Activated CD4-positive, CD25-positive, alpha-beta regulatory T cell treated with anti-CD3 and anti-CD28 coated beads, Interleukin-2, amount 50 U/mL, for 16 hours (primary cell): ENCODE data around the gene HECTD4.
"Not testable (repeated sequence)": the region's sequence is repeated elsewhere in the genome, so short reads cannot be mapped to it uniquely, and the experiment has no call there.

Experiments used
- DNase-seq: peaks from one replicate; pipeline ENCODE4 v3.0.0-alpha.2; 2020; ENCODE audit warnings: low read depth, low spot score

Gene HECTD4

DNA sequence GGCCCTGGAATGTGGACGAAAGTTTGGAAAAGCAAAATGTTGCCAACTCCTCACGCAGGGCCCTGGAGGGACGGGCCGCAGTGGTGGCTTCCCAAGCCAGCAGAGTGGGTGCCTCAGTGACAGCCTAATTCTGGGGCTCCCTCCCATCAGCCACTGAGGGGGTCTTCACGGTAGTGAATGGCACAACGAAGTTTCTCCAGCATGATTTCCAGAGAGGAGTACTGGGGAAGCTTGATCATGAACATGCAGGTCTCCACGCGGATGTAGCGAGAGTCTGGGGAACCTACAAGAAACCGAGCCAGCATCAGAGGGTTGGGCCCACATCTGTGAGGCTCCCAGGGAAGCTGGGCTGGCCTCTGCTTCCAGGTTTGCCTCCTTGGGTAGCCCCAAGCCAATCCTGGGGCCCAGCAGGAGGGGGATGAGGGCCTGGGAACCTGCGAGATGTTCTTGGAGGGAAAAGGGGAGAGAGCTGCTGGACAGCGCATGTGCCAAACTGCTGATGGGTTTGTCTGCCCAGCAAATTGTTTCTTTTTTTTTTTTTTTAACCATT lies 219.9 kb downstream of the HECTD4 start:
- DNase-seq = no peak

- DNase-seq = no peak
Measured at GRCh38 chr12:112161711-112162110, 220.5 kb downstream of the HECTD4 start.

DNA sequence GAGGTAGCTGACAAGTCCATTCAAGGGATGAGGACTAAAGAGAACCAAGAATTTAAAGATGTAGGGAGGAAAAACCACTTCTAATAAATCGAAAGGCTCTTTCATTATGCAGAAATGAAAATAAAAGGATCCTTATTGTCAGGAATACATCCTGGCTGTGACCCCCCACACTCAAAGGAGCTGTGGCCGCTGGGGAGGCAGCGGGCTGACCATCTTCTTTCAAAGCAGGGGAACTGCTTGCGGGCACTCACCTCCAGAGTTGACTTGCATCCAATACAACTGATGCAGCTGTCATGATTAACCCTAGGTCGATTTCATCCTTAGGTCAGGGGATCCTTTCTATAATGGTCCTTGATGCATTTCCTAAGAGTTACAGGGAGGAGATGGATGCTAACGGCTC lies 221.6 kb downstream of the HECTD4 start:
- DNase-seq = no peak

DNA sequence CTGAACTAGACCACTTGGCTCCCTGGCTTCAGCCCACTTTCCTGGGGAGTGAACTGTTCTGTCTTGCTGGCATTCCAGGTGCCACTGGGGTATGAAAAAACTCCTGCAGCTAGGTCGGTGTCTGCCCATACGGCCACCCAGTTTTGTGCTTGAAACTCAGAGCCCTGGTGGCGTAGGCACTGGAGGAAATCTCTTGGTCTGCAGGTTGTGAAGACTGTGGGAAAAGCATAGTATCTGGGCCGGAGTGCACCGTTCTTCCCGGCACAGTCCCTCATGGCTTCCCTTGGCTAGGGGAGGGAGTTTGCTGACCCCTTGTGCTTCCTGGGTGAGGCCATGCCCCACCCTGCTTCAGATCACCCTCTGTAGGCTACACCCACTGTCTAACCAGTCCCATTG lies 223.1 kb downstream of the HECTD4 start:
- no peak for DNase-seq

GRCh38 chr12:112158461-112159145 lies 223.6 kb downstream of the HECTD4 start:
- not testable (repeated sequence) for DNase-seq

DNA sequence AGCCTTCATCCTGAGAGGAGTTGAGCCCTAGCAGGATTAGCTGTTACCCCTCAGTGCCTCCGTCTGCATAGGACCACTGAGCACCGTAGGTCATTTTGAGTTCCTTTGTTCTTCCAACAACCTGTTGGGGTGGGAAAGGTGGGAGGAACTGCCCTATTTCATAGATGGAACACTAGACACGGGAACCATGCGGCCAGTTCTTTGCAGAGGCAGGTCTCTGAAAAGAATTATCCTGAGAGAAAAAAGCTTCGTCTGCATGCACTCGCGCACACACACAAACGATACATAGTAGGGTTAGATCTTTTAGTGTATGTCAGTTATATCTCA lies 228.4 kb downstream of the HECTD4 start:
- no peak for DNase-seq

DNA sequence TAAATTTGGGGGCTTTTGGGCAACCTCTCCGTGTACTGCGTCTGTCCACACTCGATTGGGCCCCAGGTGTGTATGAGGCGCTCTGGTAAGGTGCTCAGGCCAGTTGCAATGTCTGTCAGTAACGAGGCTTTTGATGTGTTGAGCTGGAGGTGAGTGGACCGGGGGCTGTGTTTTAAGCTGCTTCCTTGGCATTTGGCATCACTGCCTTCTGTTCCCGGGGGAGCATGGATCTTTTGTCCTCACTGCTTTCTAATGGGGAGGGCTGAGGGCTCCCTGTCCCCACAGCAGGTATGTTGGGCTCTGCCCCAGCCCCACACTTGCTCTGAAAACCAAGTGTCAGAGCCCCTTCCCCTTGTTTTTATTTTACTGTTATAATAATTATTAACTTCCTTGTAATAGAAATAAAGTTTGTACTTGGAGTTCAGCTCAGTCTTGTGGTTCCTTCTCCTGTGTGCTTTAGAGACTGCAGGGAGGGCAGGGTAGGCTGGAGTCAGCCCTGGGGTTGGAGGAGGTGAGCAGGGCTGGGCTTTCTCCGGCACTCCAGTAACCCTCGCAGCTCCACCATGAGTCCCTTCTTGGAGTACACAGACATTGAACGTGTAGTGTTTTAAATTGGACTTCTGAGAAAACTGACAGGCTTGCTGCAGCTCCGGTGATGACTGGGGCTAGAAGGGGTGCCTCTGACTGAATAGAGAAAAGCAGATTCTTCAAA lies 228.9 kb downstream of the HECTD4 start:
- no peak for DNase-seq

DNA sequence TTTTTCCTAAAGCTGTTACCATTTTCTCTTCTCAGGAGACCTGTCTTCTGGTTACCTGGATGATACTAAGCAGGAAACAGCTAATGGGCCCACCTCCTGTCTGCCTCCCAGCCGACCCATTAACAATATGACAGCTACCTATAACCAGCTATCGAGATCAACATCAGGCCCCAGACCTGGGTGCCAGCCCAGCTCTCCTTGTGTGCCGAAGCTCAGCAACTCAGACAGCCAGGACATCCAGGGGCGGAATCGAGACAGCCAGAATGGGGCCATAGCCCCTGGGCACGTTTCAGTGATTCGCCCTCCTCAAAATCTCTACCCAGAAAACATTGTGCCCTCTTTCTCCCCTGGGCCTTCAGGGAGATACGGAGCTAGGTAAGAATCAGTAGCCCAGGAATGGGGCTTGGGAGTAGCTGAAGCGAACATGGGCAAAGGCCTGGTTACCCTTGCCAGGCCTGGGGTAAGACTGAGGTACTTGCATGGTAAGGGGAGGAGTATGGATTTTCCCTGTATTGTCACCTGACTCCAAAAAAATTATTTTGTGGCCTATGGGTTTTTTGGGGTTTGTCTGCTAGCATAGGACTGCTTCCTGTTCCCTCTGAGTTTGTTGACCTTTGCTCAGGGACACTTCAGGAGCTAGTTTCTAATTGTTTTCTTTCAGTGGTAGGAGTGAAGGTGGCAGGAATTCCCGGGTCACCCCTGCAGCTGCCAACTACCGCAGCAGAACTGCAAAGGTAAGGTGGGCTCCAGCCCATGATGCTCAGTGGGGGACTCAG lies 230.3 kb downstream of the HECTD4 start:
- DNase-seq = no peak

DNA sequence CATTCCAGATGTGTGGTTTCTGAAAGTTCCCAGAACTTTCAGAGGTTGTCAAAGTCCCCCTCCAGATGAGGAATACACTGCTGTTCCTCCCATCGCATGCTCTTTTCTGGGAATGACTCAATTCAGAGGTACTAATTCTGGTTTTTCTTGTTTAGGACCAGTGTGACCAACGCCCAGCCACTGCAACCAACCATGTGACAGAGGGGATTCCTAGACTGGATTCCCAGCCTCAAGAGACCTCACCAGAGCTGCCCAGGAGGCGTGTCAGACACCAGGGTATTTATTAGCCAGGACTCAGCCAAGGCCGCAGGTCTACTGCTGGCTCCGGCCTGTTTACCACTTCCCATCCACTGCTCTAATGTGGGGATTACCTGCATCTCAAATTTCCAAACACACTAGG lies 232.6 kb downstream of the HECTD4 start:
- DNase-seq = no peak

DNA sequence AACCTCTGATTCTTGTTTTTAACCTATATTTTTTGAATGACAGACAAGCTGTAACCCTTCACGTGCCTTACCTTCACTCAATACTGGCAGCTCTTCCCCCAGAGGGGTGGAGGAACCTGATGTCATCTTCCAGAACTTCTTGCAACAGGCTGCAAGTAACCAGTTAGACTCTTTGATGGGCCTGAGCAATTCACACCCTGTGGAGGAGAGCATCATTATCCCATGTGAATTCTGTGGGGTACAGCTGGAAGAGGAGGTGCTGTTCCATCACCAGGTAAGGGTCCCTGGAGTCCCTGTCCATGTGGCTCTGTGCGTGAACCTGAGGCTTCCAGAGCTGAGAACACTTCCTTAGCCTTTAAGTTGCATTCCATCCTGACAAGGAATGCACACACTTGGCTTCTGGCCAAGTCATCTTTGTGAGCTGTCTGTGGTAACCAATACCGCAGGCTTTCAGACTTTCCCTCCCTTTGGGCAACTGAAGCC lies 234.2 kb downstream of the HECTD4 start:
- DNase-seq = no peak

- DNase-seq = no peak
Measured at GRCh38 chr12:112146123-112146522, 236.1 kb downstream of the HECTD4 start.

DNA sequence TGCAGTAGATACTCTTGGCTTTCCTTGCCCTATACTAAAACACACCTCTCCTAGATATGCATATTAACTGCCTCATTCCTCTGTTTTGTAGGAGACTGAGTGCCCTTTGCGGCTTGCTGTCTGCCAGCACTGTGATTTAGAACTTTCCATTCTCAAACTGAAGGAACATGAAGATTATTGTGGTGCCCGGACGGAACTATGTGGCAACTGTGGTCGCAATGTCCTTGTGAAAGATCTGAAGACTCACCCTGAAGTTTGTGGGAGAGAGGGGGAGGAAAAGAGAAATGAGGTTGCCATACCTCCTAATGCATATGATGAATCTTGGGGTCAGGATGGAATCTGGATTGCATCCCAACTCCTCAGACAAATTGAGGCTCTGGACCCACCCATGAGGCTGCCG lies 241.5 kb downstream of the HECTD4 start:
- no peak for DNase-seq

DNA sequence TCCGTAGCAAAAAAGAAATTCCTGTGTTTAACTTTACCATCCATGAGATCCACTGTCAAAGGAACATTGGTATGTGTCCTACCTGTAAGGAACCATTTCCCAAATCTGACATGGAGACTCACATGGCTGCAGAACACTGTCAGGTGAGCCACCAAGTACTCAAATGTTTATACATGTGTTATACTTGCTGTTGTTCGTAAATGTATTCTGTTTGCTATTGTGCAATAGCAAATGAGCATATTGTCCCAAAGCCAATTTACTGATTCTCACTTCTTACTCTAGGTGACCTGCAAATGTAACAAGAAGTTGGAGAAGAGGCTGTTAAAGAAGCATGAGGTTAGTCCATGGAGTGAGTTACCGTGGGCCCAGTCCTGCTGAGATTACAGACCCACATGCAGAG lies 247.5 kb downstream of the HECTD4 start:
- no peak for DNase-seq

GRCh38 chr12:112133418-112133817 lies 248.8 kb downstream of the HECTD4 start:
- DNase-seq = no peak

DNA sequence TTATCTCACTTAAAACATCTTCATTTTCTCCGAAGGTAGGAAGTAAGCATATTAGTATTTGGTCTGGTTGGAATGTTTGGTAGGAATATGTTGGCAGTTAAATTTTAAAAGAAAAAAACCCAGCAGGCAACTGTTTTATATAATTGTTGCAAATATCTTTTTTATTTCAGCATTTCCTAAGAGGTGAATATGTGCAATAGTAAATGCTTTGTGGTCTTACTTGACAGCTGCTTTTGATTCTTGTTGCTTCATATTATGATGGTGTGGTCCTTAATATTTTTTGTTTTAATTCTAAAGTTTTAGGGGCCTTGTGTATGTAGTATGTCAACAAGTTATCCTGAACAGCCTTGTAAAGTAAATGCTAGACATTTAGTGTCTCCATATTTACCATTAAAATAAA lies 250.5 kb downstream of the HECTD4 start:
- DNase-seq = no peak

- no peak for DNase-seq
Measured at GRCh38 chr12:112130441-112130998, 251.7 kb downstream of the HECTD4 start.

DNA sequence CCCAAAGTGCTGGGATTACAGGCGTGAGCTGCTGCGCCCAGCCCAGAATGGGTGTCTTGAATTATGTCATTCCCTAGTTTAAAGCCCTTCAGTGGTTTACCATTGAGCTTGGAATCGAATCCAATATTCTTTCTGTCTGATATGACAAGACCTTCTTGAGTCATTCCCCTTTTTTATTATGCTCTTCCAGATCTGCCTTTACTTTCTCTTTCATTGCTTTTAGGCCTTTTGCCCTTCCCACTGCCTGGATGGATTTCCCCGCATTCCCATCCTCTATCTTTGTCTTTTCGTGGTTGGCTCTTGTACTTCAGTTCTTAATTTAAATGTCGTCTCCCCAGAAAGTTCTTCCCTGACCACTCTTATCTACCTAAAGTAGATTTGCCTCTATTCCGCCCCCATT lies 255.3 kb downstream of the HECTD4 start:
- DNase-seq = no peak

GRCh38 chr12:112126000-112126438 lies 256.2 kb downstream of the HECTD4 start:
- DNase-seq = no peak

DNA sequence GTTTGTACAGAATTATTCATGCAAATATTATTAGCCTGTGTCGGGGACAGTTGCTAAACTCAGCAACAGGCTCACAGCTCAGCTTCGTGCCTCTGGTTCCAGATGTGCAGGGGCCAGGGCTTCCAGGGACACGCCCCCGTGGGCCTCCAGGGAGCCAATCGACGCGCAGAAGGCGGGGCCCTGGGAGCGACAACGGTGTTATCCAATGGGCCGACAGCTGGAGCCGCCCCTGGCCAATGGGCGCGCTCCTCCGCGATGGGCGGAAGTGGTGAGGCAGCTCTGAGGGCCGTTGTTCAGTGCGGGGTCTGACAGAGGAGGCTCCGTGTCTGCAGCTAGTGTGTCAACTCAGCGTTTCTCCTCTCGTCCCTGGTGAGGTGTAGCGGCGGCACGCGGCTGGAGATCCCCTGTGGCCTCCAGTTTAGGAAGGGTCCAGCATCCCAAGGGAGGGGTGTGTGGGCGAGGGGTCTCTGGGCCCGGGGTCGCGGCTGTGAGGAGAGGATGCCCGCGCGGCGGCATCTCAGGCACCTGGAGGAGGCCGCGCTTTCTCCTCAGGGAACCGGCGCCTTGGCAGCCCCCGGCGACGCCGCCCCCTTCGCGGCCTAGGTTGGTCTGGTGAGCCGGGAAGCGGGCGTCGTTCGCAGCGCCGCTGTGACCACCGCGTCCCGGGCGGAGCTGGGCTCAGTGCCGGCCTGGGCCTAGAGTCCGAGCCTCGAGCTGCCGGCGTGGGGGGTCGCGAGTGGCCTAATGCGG lies 256.8 kb downstream of the HECTD4 start, which contains the start of gene TRAFD1:
Gene TRAFD1 (plus strand): TSS at position 311 of the 750 bp plus-strand sequence. CDS start 4,963 bp downstream, outside the sequence.
- DNase-seq = peak; percentile 96

DNA sequence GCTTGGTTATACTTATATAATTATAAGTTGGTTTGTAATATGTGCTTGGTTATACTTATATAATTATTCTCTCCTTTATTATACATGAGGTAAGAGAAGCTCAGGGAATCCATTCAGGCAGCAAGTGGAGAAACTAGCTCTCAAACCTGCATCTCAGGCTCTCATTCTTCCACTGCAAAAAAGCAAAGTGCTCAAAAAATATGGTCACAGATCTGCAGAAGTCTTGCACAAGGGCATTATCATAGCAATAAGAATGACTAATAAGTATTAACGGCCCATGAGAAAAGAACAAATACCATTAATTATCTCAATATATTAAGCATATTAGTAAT lies 257.3 kb downstream of the HECTD4 start:
- no peak for DNase-seq
